ENCODE data around the gene LRMDA. TPM values are rescaled to one million over a fixed set of nuclear protein-coding genes. Genes with fewer than 3 reads are reported as not detected.

The LRMDA gene
- total and polyA plus RNA-seq, 2 of the 8 experiments (the other 6 are each of a cell fraction or from before 2014, with no cell fraction given), result 0.86 to 2.8 TPM

- TF ChIP-seq MAFK (IDR thresholded peaks at IDR 0.05; ENCODE audit: low read depth, low read length) (no peak), SUZ12 (IDR thresholded peaks at IDR 0.05; ENCODE audit: low read length) (no peak), KDM1A (IDR thresholded peaks at IDR 0.05; ENCODE audit: borderline replicate concordance, low read length) (no peak)
Observed at GRCh38 chr10:75492173-75492925, 60.9 kb downstream of the LRMDA start (continued).
